ENCODE measurements around the gene KCNG3. TPM values are rescaled to one million over a fixed set of nuclear protein-coding genes. Genes with fewer than 3 reads are reported as not detected.

The KCNG3 gene
- total and polyA plus RNA-seq, 2 of the 13 experiments (the other 11 are each of a cell fraction or from before 2014, with no cell fraction given), result 2.8 to 4.8 TPM

DNA sequence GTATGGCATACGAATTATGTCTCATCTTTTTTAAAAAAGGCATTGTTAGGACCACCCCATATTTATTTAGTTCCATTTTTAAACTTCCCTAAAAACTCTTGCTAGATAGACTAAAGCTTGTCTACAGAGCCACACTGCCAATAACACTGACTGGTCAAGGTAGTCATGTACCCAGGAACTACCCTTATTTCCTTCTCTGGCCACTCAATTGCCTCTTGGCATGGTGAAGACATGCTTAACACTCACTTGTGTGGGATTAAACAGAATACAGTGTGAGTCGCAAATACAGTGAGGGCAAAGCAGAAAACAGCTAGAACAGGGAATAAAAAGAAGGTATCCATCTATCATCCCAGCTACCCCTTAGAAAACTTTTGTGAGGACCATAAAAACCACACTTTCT lies 57.4 kb downstream of the KCNG3 start:
- intact Hi-C loops (cut with micrococcal nuclease; ENCODE audit: unreplicated experiment), result no loop called here
- ChIA-PET CTCF (ENCODE audit: low intra/inter-chr PET ratio, low total read pairs) (no interaction called here), POLR2A (no interaction called here)
- in situ Hi-C loops (cut with HindIII; ENCODE audit: extremely low pct_ligation_motif_present, low pct_unique_long_range_greater_than_20kb), result no loop called here
- Histone ChIP-seq H3K4me2 (ENCODE audit: low read depth, low read length) (no peak overlapping the region), H3K9me3 (ENCODE audit: low read length) (no peaks in the 10 kb centered on the region), H3K27ac (ENCODE audit: extremely low read length, insufficient read depth, low read length) (no peak overlapping the region), H3K27me3 (ENCODE audit: control insufficient read depth in 1 of 2, insufficient read depth in 2 of 2, low read length in 2 of 2) (no peaks in the 10 kb centered on the region), H3K36me3 (replicated peaks in 1 of 2; ENCODE audit: control insufficient read depth in 1 of 2, insufficient read depth in 2 of 2, low read length in 2 of 2) (0 out of 5 replicates have a peak, but pooled peaks cover 0 to 1% of the 10 kb centered on the region in 2 experiments), H4K20me1 (ENCODE audit: insufficient read depth, low read length) (no peaks in the 10 kb centered on the region), H2AFZ (ENCODE audit: low read length) (no peak overlapping the region), H3K4me1 (ENCODE audit: insufficient read depth, low read length) (no peaks in the 10 kb centered on the region), H3K9ac (ENCODE audit: insufficient read depth, low read depth, low read length) (no peak overlapping the region), H3K79me2 (ENCODE audit: insufficient read depth, low read length) (peaks cover 2% of the 10 kb centered on the region), H3K4me3 (replicated peaks in 1 of 3; ENCODE audit: insufficient read depth in 1 of 3, low read depth in 2 of 3, low read length in 3 of 3) (no peak overlapping the region)
- FAIRE-seq, result no peak
- WGBS (ENCODE audit: low lambda C conversion rate), result 93% methylated on average over 2 of the region's 2 CpGs
- no TSS peak for BruUV-seq (replicated peaks)
- ATAC-seq, result no peak
- no peak for DNase-seq (ENCODE audit: low spot score)
- TF ChIP-seq ATF1 (CRISPR knock-in tag; IDR thresholded peaks at IDR 0.05) (no peak), ZBTB1 (CRISPR knock-in tag; IDR thresholded peaks at IDR 0.05; ENCODE audit: borderline replicate concordance) (no peak), ZNF296 (CRISPR knock-in tag; conservative IDR thresholded peaks at IDR 0.05) (no peak), ZNF274 (CRISPR knock-in tag; IDR thresholded peaks at IDR 0.05) (no peak), NFKBIZ (CRISPR knock-in tag; IDR thresholded peaks at IDR 0.05) (no peak), ZNF34 (CRISPR knock-in tag; IDR thresholded peaks at IDR 0.05; ENCODE audit: borderline replicate concordance) (no peak), MIER2 (CRISPR knock-in tag; IDR thresholded peaks at IDR 0.05) (no peak)

- no peak overlapping the region for H3K4me2 ChIP-seq (ENCODE audit: low read depth, low read length)
- H3K4me1 ChIP-seq (ENCODE audit: insufficient read depth, low read length), result no peaks in the 10 kb centered on the region
- intact Hi-C loops (cut with micrococcal nuclease; ENCODE audit: unreplicated experiment) (no loop called here), in situ Hi-C loops (cut with HindIII; ENCODE audit: extremely low pct_ligation_motif_present, low pct_unique_long_range_greater_than_20kb) (no loop called here)
- ChIA-PET CTCF (ENCODE audit: low intra/inter-chr PET ratio, low total read pairs) (no interaction called here), POLR2A (interaction anchor here (0.8 kb wide), 1 partner anchor 376 kb away, joined by 3 read pairs; no protein-coding TSS in a partner anchor)
- FAIRE-seq, result no peak
- BruUV-seq (replicated peaks), result no TSS peak
- ATAC-seq, result no peak
- no peak for DNase-seq (ENCODE audit: low spot score)
- H4K20me1 ChIP-seq (ENCODE audit: insufficient read depth, low read length), result no peaks in the 10 kb centered on the region
- no peak overlapping the region for H3K4me3 ChIP-seq (replicated peaks in 1 of 3; ENCODE audit: insufficient read depth in 1 of 3, low read depth in 2 of 3, low read length in 3 of 3)
- no peak overlapping the region for H2AFZ ChIP-seq (ENCODE audit: low read length)
- H3K9me3 ChIP-seq (ENCODE audit: low read length), result no peaks in the 10 kb centered on the region
- H3K36me3 ChIP-seq (replicated peaks in 1 of 2; ENCODE audit: control insufficient read depth in 1 of 2, insufficient read depth in 2 of 2, low read length in 2 of 2), result peaks cover 0 to 1% of the 10 kb centered on the region in 2 experiments; a peak in 1 of 5 replicates
- H3K27ac ChIP-seq (ENCODE audit: extremely low read length, insufficient read depth, low read length), result no peak overlapping the region
- 97% methylated on average over 2 of the region's 2 CpGs for WGBS (ENCODE audit: low lambda C conversion rate)
- no peak overlapping the region for H3K9ac ChIP-seq (ENCODE audit: insufficient read depth, low read depth, low read length)
- peaks cover 2% of the 10 kb centered on the region for H3K79me2 ChIP-seq (ENCODE audit: insufficient read depth, low read length)
- no peaks in the 10 kb centered on the region for H3K27me3 ChIP-seq (ENCODE audit: control insufficient read depth in 1 of 2, insufficient read depth in 2 of 2, low read length in 2 of 2)
- TF ChIP-seq SMAD3 (CRISPR knock-in tag; IDR thresholded peaks at IDR 0.05) (no peak), ZFP36L1 (CRISPR knock-in tag; IDR thresholded peaks at IDR 0.05) (no peak), PBX2 (CRISPR knock-in tag; IDR thresholded peaks at IDR 0.05) (no peak), ZNF143 (CRISPR knock-in tag; IDR thresholded peaks at IDR 0.05) (no peak), MXD1 (CRISPR knock-in tag; IDR thresholded peaks at IDR 0.05) (no peak), SMYD3 (CRISPR knock-in tag; IDR thresholded peaks at IDR 0.05) (no peak), CREM (IDR thresholded peaks at IDR 0.05) (no peak), CREM (CRISPR knock-in tag; IDR thresholded peaks at IDR 0.05) (no peak), TCF7 (IDR thresholded peaks at IDR 0.05; ENCODE audit: low read depth) (no peak), SKI (IDR thresholded peaks at IDR 0.05; ENCODE audit: partially characterized antibody) (no peak), NPAS2 (CRISPR knock-in tag; IDR thresholded peaks at IDR 0.05; ENCODE audit: borderline replicate concordance) (no peak), ZNF331 (CRISPR knock-in tag; IDR thresholded peaks at IDR 0.05) (no peak)
- TF ChIP-seq, protein P1, sequence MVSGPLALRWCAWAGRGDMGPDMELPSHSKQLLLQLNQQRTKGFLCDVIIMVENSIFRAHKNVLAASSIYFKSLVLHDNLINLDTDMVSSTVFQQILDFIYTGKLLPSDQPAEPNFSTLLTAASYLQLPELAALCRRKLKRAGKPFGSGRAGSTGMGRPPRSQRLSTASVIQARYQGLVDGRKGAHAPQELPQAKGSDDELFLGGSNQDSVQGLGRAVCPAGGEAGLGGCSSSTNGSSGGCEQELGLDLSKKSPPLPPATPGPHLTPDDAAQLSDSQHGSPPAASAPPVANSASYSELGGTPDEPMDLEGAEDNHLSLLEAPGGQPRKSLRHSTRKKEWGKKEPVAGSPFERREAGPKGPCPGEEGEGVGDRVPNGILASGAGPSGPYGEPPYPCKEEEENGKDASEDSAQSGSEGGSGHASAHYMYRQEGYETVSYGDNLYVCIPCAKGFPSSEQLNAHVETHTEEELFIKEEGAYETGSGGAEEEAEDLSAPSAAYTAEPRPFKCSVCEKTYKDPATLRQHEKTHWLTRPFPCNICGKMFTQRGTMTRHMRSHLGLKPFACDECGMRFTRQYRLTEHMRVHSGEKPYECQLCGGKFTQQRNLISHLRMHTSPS (CRISPR knock-in tag; IDR thresholded peaks at IDR 0.05; ENCODE audit: low read depth), result no peak
Measured at GRCh38 chr2:42435628-42436027, 58.2 kb downstream of the KCNG3 start.
